GM19372 (cell line): ENCODE measurements around the gene ZNF550.
"Not testable (repeated sequence)": the region's sequence is repeated elsewhere in the genome, so short reads cannot be mapped to it uniquely, and the experiment has no call there.

Experiments used
- ATAC-seq: cut with Tn5 transposase; IDR thresholded peaks from one replicate; pipeline ENCODE4 v1.9.1; 2021; ENCODE audit warnings: mild to moderate bottlenecking, low read depth, moderate library complexity; ENCODE audit not compliant: unreplicated experiment

The ZNF550 gene

DNA sequence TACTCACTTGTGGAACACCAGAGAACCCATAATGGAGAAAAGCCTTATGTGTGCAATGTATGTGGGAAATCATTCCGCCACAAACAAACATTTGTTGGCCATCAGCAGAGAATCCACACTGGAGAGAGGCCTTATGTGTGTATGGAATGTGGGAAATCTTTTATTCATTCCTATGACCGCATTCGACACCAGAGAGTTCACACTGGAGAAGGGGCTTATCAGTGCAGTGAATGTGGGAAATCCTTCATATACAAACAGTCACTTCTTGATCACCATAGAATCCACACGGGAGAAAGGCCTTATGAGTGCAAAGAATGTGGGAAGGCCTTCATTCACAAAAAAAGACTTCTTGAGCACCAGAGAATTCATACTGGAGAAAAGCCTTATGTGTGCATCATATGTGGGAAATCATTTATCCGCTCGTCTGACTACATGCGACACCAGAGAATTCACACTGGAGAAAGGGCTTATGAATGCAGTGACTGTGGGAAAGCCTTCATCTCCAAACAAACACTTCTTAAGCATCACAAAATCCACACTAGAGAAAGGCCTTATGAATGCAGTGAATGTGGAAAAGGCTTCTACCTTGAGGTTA lies 21.6 kb downstream of the ZNF550 start:
- ATAC-seq: no peak

DNA sequence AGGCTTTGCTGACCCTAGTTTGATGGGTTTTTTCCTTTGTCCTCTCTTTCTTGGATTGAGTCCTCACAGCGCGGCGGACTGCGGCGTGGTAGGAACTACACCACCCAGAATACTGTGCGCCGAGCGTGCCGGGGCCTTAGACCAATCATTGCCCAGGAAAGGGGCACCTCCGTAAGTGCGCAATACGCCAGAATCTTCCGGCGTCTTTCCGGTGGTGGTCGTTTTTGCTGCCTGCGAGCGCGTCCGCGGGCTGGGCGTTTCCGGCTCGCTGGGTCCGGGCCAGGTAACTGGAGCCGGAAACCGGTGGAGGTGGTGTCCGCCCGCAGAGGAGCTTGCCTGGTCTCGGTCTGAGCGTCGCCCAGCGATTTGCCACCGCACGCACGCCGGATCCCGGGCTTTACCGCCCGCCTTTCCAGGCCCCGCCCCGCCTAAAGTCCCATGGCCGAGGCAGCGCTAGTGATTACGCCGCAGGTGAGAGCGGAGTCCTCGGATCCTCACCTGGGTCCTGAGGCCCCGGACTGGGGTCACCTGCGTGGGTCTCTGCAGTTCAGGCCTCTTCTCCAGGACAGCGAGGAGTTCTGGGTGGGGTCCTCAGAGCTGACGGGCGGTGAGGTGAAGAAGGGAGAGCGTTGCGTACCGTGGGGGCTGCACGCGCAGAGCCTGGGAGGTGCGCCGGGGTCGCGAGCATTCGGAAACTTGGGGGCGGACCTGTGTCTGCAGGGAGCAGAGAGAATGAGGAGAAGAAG lies 32.4 kb downstream of the ZNF550 start, which contains the start of gene ZNF549:
ZNF549 (plus strand) TSS at position 221 of the 746 bp plus-strand sequence; CDS start at position 439, 218 bp downstream.
- ATAC-seq: peak; percentile 98

DNA sequence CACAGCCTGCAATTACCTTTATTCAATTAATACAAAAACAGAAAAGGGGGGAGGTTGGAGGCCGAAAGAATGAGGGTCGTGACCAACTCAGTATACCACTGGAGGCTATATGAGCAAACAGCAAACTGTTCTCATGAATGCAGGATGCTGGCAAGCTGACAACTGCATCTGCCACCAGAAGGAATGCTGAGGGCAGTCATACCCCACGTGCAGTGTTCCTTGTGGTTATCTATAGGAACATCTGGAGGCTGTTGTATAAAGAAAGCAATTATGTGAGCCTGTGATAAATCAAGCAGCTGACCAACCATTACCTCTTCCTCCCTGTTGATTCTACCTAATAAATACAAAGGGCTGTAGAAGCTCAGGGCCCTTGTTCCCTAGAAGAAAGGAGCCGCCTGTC lies 41.6 kb downstream of the ZNF550 start:
- not testable (repeated sequence) for ATAC-seq

DNA sequence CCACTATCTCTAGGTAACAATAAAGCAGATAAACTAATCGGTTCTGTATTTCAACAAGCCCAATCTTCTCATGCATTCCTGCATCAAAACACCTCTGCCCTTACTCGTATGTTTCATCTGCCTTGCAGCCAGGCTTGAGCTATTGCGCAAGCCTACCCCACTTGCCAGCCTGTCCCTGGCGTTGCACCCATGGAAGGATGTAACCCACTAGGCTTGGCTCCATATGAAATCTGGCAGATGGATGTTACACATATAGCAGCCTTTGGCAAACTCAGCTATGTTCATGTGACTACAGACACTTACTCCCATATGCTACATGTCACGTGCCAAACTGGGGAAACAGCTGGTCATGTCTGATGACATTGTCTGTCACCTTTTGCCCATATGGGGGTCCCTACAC lies 44.4 kb downstream of the ZNF550 start:
- ATAC-seq: no peak

DNA sequence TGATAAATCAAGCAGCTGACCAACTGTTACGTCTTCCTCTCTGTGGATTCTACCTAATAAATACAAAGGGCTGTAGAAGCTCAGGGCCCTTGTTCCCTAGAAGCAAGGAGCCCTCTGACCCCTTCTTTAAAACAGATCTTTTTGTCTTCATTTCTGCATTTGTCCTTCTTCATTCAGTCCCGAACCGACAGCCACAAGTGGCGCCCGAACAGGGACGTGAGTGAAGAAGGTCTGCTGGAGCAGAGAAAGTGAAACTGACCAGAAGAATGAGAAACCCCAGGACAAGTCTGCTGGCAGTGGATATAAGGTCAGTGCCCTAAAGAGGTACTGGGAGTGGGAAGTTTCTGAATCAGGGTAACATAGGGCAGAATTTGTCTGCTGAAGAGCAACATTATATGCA lies 46.8 kb downstream of the ZNF550 start:
- no peak for ATAC-seq

DNA sequence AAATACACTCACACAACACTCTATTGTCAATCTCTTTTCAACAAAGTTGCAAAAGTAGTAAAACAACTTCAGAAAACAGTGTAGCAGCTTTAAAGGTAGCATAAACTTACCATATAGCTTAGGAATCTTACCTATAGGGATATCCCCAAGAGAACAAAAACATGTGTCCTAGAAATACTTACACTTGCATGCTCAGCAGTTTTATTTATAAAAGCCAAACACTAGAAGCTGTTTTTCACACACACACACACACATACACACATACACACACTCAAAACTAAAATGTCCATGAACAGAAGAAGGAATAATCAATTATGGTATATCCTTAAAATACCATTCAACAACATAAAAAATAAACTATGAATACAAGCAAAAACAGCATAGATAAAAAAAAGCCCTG lies 48.2 kb downstream of the ZNF550 start:
- ATAC-seq: no peak

DNA sequence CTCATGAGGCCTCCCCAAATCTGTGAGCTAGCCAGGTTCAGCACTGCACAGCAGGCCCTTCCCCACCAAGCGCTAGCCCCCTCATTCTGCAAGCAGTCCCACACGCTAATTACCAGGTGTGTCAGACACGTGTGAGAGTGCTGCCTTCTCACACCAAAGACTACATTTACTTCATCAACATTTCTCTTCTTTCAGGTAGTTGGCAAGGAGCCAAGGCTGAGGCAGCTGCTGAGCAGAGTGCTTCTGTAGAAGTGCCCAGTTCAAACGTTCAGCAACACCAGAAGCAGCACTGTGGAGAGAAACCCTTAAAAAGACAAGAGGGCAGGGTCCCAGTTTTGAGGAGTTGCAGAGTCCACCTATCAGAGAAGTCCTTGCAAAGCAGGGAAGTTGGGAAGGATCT lies 53.5 kb downstream of the ZNF550 start:
- ATAC-seq: no peak

DNA sequence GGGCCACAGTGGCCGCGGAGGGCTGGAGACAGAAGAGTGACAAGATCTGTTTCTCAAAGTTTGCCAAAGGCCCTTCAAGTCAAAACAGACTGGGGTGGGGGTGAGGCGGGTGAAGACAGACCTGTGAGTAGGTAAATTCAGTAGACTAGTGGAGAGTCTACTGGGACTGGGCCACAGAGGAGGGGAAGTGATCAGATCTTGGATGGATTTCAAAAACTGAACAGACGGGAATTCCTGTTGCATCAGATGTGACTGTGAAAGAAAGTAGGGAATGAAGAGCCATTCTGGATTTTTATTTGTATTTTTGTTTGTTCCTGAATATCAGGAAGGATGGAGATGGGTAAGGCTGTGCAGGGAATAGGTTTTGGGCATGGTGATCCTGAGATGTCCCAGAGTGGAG lies 59.3 kb downstream of the ZNF550 start:
- not testable (repeated sequence) for ATAC-seq

DNA sequence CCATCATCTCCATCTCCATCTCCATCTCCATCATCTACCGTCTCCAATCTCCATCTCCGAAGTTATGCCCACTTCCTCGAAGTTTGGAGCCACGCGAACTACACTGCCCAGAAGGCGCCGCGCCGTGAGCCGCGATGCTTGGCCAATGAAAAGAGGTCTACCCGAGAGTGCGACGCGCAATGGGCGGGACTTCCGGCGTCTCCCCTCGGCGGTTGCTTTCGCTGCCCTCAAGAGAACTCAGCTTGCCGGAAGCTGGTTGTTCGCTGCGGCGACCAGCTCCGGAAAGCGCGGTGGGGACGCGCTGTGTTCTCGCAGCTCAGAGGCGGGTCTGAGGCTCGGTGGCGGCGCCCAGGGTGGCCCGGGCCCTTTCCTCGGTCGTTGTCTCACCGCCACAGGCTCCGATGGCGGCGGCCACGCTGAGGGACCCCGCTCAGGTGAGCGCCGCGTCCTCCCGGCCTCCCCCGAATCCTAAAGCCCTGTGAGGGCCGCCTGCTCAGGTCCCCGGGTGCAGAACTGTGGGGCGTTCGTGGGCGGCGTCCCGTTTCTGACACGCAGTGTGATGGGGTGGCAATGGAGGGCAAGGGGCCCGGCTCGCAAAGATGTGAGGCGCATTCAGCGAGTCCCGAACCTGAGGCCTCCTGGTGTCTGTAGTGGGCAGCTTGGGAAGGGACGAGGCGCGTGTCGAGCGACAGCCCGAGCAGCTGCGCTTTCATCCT lies 59.8 kb downstream of the ZNF550 start, which contains the start of gene ZNF773:
ZNF773 (plus strand) TSS at position 259 of the 716 bp plus-strand sequence; CDS start at position 402, 143 bp downstream.
- peak; percentile 99 for ATAC-seq

DNA sequence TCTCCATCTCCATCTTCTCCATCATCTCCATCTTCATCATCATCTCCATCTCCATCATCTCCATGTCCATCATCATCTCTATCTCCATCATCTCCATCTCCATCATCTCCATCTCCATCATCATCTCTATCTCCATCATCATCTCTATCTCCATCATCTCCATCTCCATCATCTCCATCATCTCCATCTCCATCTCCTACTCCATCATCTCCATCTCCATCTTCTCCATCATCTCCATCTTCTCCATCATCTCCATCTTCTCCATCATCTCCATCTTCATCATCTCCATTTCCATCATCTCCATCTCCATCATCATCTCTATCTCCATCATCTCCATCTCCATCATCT lies 60.4 kb downstream of the ZNF550 start:
- not testable (repeated sequence) for ATAC-seq

DNA sequence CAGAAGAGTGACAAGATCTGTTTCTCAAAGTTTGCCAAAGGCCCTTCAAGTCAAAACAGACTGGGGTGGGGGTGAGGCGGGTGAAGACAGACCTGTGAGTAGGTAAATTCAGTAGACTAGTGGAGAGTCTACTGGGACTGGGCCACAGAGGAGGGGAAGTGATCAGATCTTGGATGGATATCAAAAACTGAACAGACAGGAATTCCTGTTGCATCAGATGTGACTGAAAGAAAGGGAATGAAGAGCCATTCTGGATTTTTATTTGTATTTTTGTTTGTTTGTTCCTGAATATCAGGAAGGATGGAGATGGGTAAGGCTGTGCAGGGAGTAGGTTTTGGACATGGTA lies 71.4 kb downstream of the ZNF550 start:
- ATAC-seq: not testable (repeated sequence)

DNA sequence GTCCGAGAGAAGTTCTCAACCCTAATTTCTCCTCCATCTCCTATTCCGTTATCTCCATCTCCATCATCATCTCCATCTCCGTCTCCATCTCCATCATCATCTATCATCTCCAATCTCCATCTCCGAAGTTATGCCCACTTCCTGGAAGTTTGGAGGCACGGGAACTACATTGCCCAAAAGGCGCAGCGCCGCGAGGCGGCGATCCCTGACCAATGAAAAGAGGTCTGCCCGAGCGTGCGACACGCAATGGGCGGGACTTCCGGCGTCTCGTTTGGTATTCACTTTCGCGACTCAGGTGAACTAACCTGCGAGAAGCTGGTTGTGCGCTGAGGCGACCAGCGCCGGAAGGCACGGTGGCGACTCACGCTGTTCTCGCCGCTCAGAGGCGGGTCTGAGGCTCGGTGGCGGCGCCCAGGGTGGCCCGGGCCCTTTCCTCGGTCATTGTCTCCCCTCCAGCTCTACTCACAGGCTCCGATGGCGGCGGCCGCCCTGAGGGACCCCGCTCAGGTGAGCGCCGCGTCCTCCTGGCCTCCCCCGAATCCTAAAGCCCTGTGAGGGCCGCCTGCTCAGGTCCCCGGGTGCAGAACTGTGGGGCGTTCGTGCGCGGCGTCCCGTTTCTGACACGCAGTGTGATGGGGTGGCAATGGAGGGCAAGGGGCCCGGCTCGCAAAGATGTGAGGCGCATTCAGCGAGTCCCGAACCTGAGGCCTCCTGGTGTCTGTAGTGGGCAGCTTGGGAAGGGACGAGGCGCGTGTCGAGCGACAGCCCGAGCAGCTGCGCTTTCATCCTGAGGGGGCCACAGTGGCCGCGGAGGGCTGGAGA lies 72.0 kb downstream of the ZNF550 start, which contains the start of gene ZNF419:
ZNF419 (plus strand) TSS at position 274 of the 822 bp plus-strand sequence; CDS start at position 475, 201 bp downstream.
- peak; percentile 89 for ATAC-seq
